OCI-LY1 (cell line): ENCODE measurements around the gene GRK1.

Experiments
- H2AFZ ChIP-seq: fragments of 200-600 bp; sonication (generic), shearing (Covaris generic); 2 replicates; pipeline ENCODE4 v1.6.0; 2014; ENCODE audit warnings: antibody characterized with exemption, mild to moderate bottlenecking, low read length
- H3F3A ChIP-seq: fragments of 200-600 bp; sonication (generic), shearing (Covaris generic); 2 replicates; pipeline ENCODE4 v1.6.0; 2014; ENCODE audit warnings: mild to moderate bottlenecking, antibody characterized with exemption, low read length, moderate library complexity; ENCODE audit not compliant: insufficient read depth
- H3K27ac ChIP-seq: fragments of 200-600 bp; sonication (generic); 2 replicates; pipeline ENCODE4 v1.5.1; 2014; ENCODE audit warnings: low read length, mixed run types, mild to moderate bottlenecking, low read depth; ENCODE audit not compliant: poor library complexity, severe bottlenecking
- H3K27me3 ChIP-seq: fragments of 200-600 bp; sonication (generic); 2 replicates; pipeline ENCODE4 v1.6.0; 2014; ENCODE audit warnings: antibody characterized with exemption, mild to moderate bottlenecking, low read length, moderate library complexity; ENCODE audit not compliant: insufficient read depth
- H3K36me3 ChIP-seq: fragments of 200-600 bp; sonication (generic); 2 replicates; pipeline ENCODE4 v1.6.1; 2014; ENCODE audit warnings: mild to moderate bottlenecking, antibody characterized with exemption, low read length, moderate library complexity, mixed read lengths; ENCODE audit not compliant: insufficient read depth
- H3K4me1 ChIP-seq: fragments of 200-600 bp; sonication (generic); 2 replicates; pipeline ENCODE4 v1.5.1; 2014; ENCODE audit warnings: mild to moderate bottlenecking, low read length, moderate library complexity; ENCODE audit not compliant: insufficient read depth, severe bottlenecking
- H3K4me2 ChIP-seq: fragments of 200-600 bp; sonication (generic), shearing (Covaris generic); 2 replicates; pipeline ENCODE4 v1.6.1; 2014; ENCODE audit warnings: low read length
- H3K4me3 ChIP-seq: fragments of 200-600 bp; sonication (generic); 2 replicates; pipeline ENCODE4 v1.5.1; 2014; ENCODE audit warnings: low read length, low read depth, mild to moderate bottlenecking, mixed read lengths; ENCODE audit not compliant: poor library complexity, severe bottlenecking
- H3K79me2 ChIP-seq: fragments of 200-600 bp; shearing (Covaris generic); 2 replicates; pipeline ENCODE4 v1.6.1; 2016; ENCODE audit warnings: mixed run types, low read length, mixed read lengths; ENCODE audit not compliant: insufficient read depth
- H3K9ac ChIP-seq: fragments of 200-600 bp; sonication (generic), shearing (Covaris generic); 2 replicates; pipeline ENCODE4 v1.6.1; 2014; ENCODE audit warnings: mild to moderate bottlenecking, low read length, mixed read lengths
- H3K9me2 ChIP-seq: fragments of 200-600 bp; sonication (generic), shearing (Covaris generic); 2 replicates; pipeline ENCODE4 v1.6.1; 2014; ENCODE audit warnings: low read depth, mild to moderate bottlenecking, low read length, mixed read lengths
- H3K9me3 ChIP-seq: fragments of 200-600 bp; shearing (Covaris generic); 2 replicates; pipeline ENCODE4 v1.6.1; 2014; ENCODE audit warnings: low read length, mixed read lengths
- H4K20me1 ChIP-seq: fragments of 200-600 bp; sonication (generic), shearing (Covaris generic); 2 replicates; pipeline ENCODE4 v1.6.0; 2016; ENCODE audit warnings: mild to moderate bottlenecking, low read length; ENCODE audit not compliant: insufficient read depth
- CTCF ChIP-seq: fragments of 200-600 bp; sonication (generic), shearing (Covaris generic); IDR thresholded peaks from 2 replicates; pipeline ENCODE4 v1.5.1; 2017; ENCODE audit warnings: mild to moderate bottlenecking, antibody characterized with exemption, low read length, moderate library complexity, mixed read lengths
- EZH2 ChIP-seq: fragments of 200-600 bp; sonication (generic), shearing (Covaris generic); IDR thresholded peaks from 2 replicates; pipeline ENCODE4 v1.8.0; 2017; ENCODE audit warnings: borderline replicate concordance, mixed run types, mild to moderate bottlenecking, antibody characterized with exemption, low read length, moderate library complexity, mixed read lengths

GRK1 gene

GRCh38 chr13:113783200-113783881 is 116.3 kb downstream of the GRK1 start:
- Histone ChIP-seq H3K36me3 (no peaks in the 10 kb centered on the region), H3K79me2 (no peaks in the 10 kb centered on the region), H3K9me2 (no peaks in the 10 kb centered on the region), H3K9me3 (no peaks in the 10 kb centered on the region), H3K27ac (no peak overlapping the region), H3K27me3 (peaks cover 15% of the 10 kb centered on the region), H3K9ac (no peak overlapping the region), H3F3A (no peaks in the 10 kb centered on the region), H3K4me2 (no peak overlapping the region), H4K20me1 (no peaks in the 10 kb centered on the region), H3K4me3 (no peak overlapping the region), H3K4me1 (no peaks in the 10 kb centered on the region), H2AFZ (no peak overlapping the region)
- TF ChIP-seq EZH2 (no peak), CTCF (no peak)

- H2AFZ ChIP-seq: no peak overlapping the region
- H3K27me3 ChIP-seq: peaks cover 15% of the 10 kb centered on the region
- no peak for TF ChIP-seq CTCF
- no peak for TF ChIP-seq EZH2
- no peaks in the 10 kb centered on the region for H3K36me3 ChIP-seq
- no peaks in the 10 kb centered on the region for H3K9me2 ChIP-seq
- no peaks in the 10 kb centered on the region for H3K4me1 ChIP-seq
- no peaks in the 10 kb centered on the region for H3K9me3 ChIP-seq
- H3F3A ChIP-seq: no peaks in the 10 kb centered on the region
- no peak overlapping the region for H3K4me2 ChIP-seq
- no peak overlapping the region for H3K27ac ChIP-seq
- H3K4me3 ChIP-seq: no peak overlapping the region
- no peaks in the 10 kb centered on the region for H4K20me1 ChIP-seq
- H3K79me2 ChIP-seq: no peaks in the 10 kb centered on the region
- no peak overlapping the region for H3K9ac ChIP-seq
Observed at GRCh38 chr13:113783966-113784644, 117.1 kb downstream of the GRK1 start.

GRCh38 chr13:113784645-113785024 is 117.6 kb downstream of the GRK1 start:
- Histone ChIP-seq H3K4me1 (no peaks in the 10 kb centered on the region), H3K9me3 (no peaks in the 10 kb centered on the region), H2AFZ (no peak overlapping the region), H3K9me2 (no peaks in the 10 kb centered on the region), H3K27me3 (peaks cover 15% of the 10 kb centered on the region), H3K9ac (no peak overlapping the region), H3K4me3 (no peak overlapping the region), H3K79me2 (no peaks in the 10 kb centered on the region), H4K20me1 (no peaks in the 10 kb centered on the region), H3F3A (no peaks in the 10 kb centered on the region), H3K4me2 (no peak overlapping the region), H3K27ac (no peak overlapping the region), H3K36me3 (no peaks in the 10 kb centered on the region)
- TF ChIP-seq CTCF (no peak), EZH2 (no peak)
